H1 (cell line): Measurements from ENCODE around the gene ODAPH. TPM values are rescaled to one million over a fixed set of nuclear protein-coding genes. Genes with fewer than 3 reads are reported as not detected.

Experiments
- CTCF ChIA-PET: fragments of 300-600 bp; sonication (Branson Sonifier 250); formaldehyde crosslinking; loops from one replicate; lab custom pipeline; 2021; ENCODE audit not compliant: partially characterized antibody; lab: Charles Lee
- POLR2A ChIA-PET: fragments of 300-600 bp; sonication (Branson Sonifier 250); formaldehyde crosslinking; loops from one replicate; lab custom pipeline; 2021; ENCODE audit warnings: inconsistent platforms; ENCODE audit not compliant: partially characterized antibody; lab: Charles Lee
- DNase-seq, 2 experiments: peaks; one replicate each; pipeline versions ENCODE4 v3.0.0 to v3.0.0-alpha.2; 2010 to 2022; ENCODE audit warnings: low spot score in 2 of 2, low read depth in 1 of 2, mixed read lengths in 1 of 2
- FAIRE-seq: peaks from 2 replicates; lab custom pipeline; 2011; peaks lifted over from hg19 to GRCh38; lab: Jason Lieb, UNC
- H2AFZ ChIP-seq: 2 replicates; pipeline ENCODE4 v1.8.1; 2012; ENCODE audit warnings: low read length, inconsistent platforms
- H2AK5ac ChIP-seq: 2 replicates; pipeline ENCODE4 v1.6.1; 2013; ENCODE audit warnings: low read depth, low read length
- H2BK120ac ChIP-seq: replicated peaks from 2 replicates; pipeline ENCODE3; 2013; ENCODE audit warnings: low read depth, low read length, inconsistent platforms
- H2BK12ac ChIP-seq: 2 replicates; pipeline ENCODE4 v1.6.1; 2013; ENCODE audit warnings: low read depth, low read length
- H2BK15ac ChIP-seq: 2 replicates; pipeline ENCODE4 v1.6.1; 2013; ENCODE audit warnings: low read length
- H2BK20ac ChIP-seq: 2 replicates; pipeline ENCODE4 v1.6.1; 2013; ENCODE audit warnings: low read length
- H2BK5ac ChIP-seq: 2 replicates; pipeline ENCODE4 v1.6.1; 2013; ENCODE audit warnings: low read depth, low read length
- H3K14ac ChIP-seq: 2 replicates; pipeline ENCODE4 v1.6.1; 2013; ENCODE audit warnings: inconsistent platforms; ENCODE audit not compliant: insufficient read length
- H3K18ac ChIP-seq: 2 replicates; pipeline ENCODE4 v1.6.1; 2013; ENCODE audit warnings: low read length; ENCODE audit errors: extremely low read depth
- H3K23ac ChIP-seq: 2 replicates; pipeline ENCODE4 v1.6.1; 2013; ENCODE audit warnings: inconsistent platforms; ENCODE audit not compliant: insufficient read length
- H3K23me2 ChIP-seq: 2 replicates; pipeline ENCODE4 v1.6.1; 2013; ENCODE audit warnings: low read depth, low read length
- H3K27ac ChIP-seq: 2 replicates; pipeline ENCODE4 v1.6.1; 2011; ENCODE audit warnings: low read depth, low read length, inconsistent platforms
- H3K27me3 ChIP-seq, 4 experiments: replicated peaks in 1 of 4; 1 replicate in 1 of 4; 2 replicates in 3 of 4; pipeline versions ENCODE4 v1.6.1 to v1.8.1; 2011 to 2013; ENCODE audit warnings: low read length in 3 of 4, mild to moderate bottlenecking in 3 of 4, inconsistent platforms in 2 of 4, mixed read lengths in 2 of 4, moderate library complexity in 1 of 4; ENCODE audit not compliant: control insufficient read depth in 3 of 4, insufficient read depth in 3 of 4; ENCODE audit errors: extremely low read depth in 1 of 4
- H3K36me3 ChIP-seq, 4 experiments: 2 replicates each; pipeline versions ENCODE4 v1.6.1 to v1.8.1; 2011 to 2013; ENCODE audit warnings: mild to moderate bottlenecking in 4 of 4, low read length in 3 of 4, moderate library complexity in 2 of 4, control low read depth in 1 of 4, inconsistent platforms in 1 of 4; ENCODE audit not compliant: insufficient read depth in 4 of 4, control insufficient read depth in 2 of 4
- H3K4ac ChIP-seq: replicated peaks from 2 replicates; pipeline ENCODE3; 2013; ENCODE audit warnings: low read length, low read depth, mixed read lengths, inconsistent platforms; ENCODE audit not compliant: insufficient read length
- H3K4me1 ChIP-seq, 4 experiments: replicated peaks in 1 of 4; 1 replicate in 1 of 4; 2 replicates in 3 of 4; pipeline versions ENCODE4 v1.6.1 to v1.8.1; 2011 to 2013; ENCODE audit warnings: low read length in 3 of 4, inconsistent platforms in 2 of 4, mixed read lengths in 1 of 4; ENCODE audit not compliant: insufficient read depth in 4 of 4, control insufficient read depth in 3 of 4
- H3K4me2 ChIP-seq, 2 experiments: 2 replicates each; pipeline versions ENCODE4 v1.6.1 to v1.8.1; 2011 to 2013; ENCODE audit warnings: low read depth in 2 of 2, low read length in 2 of 2, control low read depth in 1 of 2, inconsistent platforms in 1 of 2, mild to moderate bottlenecking in 1 of 2; ENCODE audit not compliant: insufficient read depth in 1 of 2
- H3K4me3 ChIP-seq, 4 experiments: fragments of 200-600, 300-600 bp in 1 of 4; sonication (generic), shearing (Covaris generic), sonication (Bioruptor Twin) in 1 of 4; 2 replicates each; pipeline versions ENCODE4 v1.5.1 to v1.8.1; 2011 to 2016; ENCODE audit warnings: low read length in 4 of 4, low read depth in 3 of 4, control low read depth in 2 of 4, inconsistent platforms in 2 of 4, mild to moderate bottlenecking in 2 of 4, mixed read lengths in 1 of 4, moderate library complexity in 1 of 4; ENCODE audit not compliant: insufficient read depth in 2 of 4; ENCODE audit errors: extremely low read depth in 1 of 4
- H3K56ac ChIP-seq: replicated peaks from 2 replicates; pipeline ENCODE3; 2013; ENCODE audit warnings: low read depth, mild to moderate bottlenecking, mixed read lengths, low read length, inconsistent platforms; ENCODE audit not compliant: insufficient read length
- H3K79me1 ChIP-seq: 2 replicates; pipeline ENCODE4 v1.6.1; 2013; ENCODE audit warnings: low read depth, low read length, control low read depth
- H3K79me2 ChIP-seq, 2 experiments: 2 replicates each; pipeline versions ENCODE4 v1.6.1 to v1.8.1; 2012 to 2013; ENCODE audit warnings: low read length in 2 of 2, mild to moderate bottlenecking in 2 of 2, inconsistent platforms in 1 of 2; ENCODE audit not compliant: insufficient read depth in 2 of 2, control insufficient read depth in 1 of 2
- H3K9ac ChIP-seq, 4 experiments: replicated peaks in 1 of 4; 1 replicate in 1 of 4; 2 replicates in 3 of 4; pipeline versions ENCODE4 v1.6.1 to v1.8.1; 2011 to 2013; ENCODE audit warnings: low read depth in 3 of 4, low read length in 3 of 4, control low read depth in 2 of 4, mild to moderate bottlenecking in 2 of 4, moderate library complexity in 2 of 4, inconsistent platforms in 1 of 4; ENCODE audit errors: extremely low read depth in 1 of 4
- H3K9me3 ChIP-seq, 2 experiments: 2 replicates each; pipeline versions ENCODE4 v1.6.1 to v1.8.1; 2012 to 2013; ENCODE audit warnings: mild to moderate bottlenecking in 2 of 2, moderate library complexity in 2 of 2, control low read depth in 1 of 2, inconsistent platforms in 1 of 2, low read depth in 1 of 2, low read length in 1 of 2, mixed read lengths in 1 of 2; ENCODE audit not compliant: insufficient read depth in 2 of 2
- H4K20me1 ChIP-seq, 2 experiments: replicated peaks in 1 of 2; 2 replicates each; pipeline versions ENCODE3 to v1.8.1; 2011 to 2013; ENCODE audit warnings: inconsistent platforms in 2 of 2, low read length in 2 of 2, mild to moderate bottlenecking in 1 of 2; ENCODE audit not compliant: insufficient read depth in 2 of 2, control insufficient read depth in 1 of 2
- H4K5ac ChIP-seq: 2 replicates; pipeline ENCODE4 v1.6.1; 2013; ENCODE audit warnings: low read length, low read depth, mixed read lengths, inconsistent platforms; ENCODE audit not compliant: insufficient read length
- H4K8ac ChIP-seq: 2 replicates; pipeline ENCODE4 v1.8.0; 2013; ENCODE audit warnings: mild to moderate bottlenecking, moderate library complexity, low read length, inconsistent platforms; ENCODE audit not compliant: insufficient read depth; ENCODE audit errors: extremely low read depth
- H4K91ac ChIP-seq: replicated peaks from 2 replicates; pipeline ENCODE3; 2013; ENCODE audit warnings: low read length, mixed read lengths, inconsistent platforms; ENCODE audit not compliant: insufficient read length
- BCL11A ChIP-seq, 2 experiments: IDR thresholded peaks; one replicate each; pipeline ENCODE4 v1.6.1; 2011; ENCODE audit warnings: low read depth in 2 of 2, low read length in 2 of 2, mild to moderate bottlenecking in 2 of 2
- EGR1 ChIP-seq: IDR thresholded peaks from 2 replicates; pipeline ENCODE4 v1.6.1; 2011; ENCODE audit warnings: low read depth, low read length, borderline replicate concordance
- GTF2F1 ChIP-seq: IDR thresholded peaks from 2 replicates; pipeline ENCODE4 v1.6.1; 2012; ENCODE audit warnings: low read depth, low read length, improper control_type of control experiment, borderline replicate concordance
- NANOG ChIP-seq: IDR thresholded peaks from 2 replicates; pipeline ENCODE4 v1.6.1; 2011; ENCODE audit warnings: low read length, low read depth, mild to moderate bottlenecking, inconsistent platforms; ENCODE audit not compliant: insufficient read depth, poor library complexity, severe bottlenecking
- PHF8 ChIP-seq: fragments of 200-600 bp; sonication (generic); conservative IDR thresholded peaks from 2 replicates; pipeline ENCODE4 v1.7.1; 2012; ENCODE audit warnings: low read depth, mild to moderate bottlenecking, inconsistent platforms, low read length, moderate library complexity
- RFX5 ChIP-seq: IDR thresholded peaks from 2 replicates; pipeline ENCODE4 v1.6.1; 2011; ENCODE audit warnings: low read depth, low read length, improper control_type of control experiment, borderline replicate concordance
- SAP30 ChIP-seq: fragments of 300-600 bp; sonication (generic); IDR thresholded peaks from 2 replicates; pipeline ENCODE4 v1.7.1; 2012; ENCODE audit warnings: low read length, moderate library complexity, mild to moderate bottlenecking, inconsistent platforms; ENCODE audit not compliant: insufficient read depth, insufficient replicate concordance
- TAF7 ChIP-seq: optimal IDR thresholded peaks from 2 replicates; pipeline ENCODE3; 2011; ENCODE audit warnings: low read depth, mild to moderate bottlenecking, inconsistent platforms, low read length, moderate library complexity, borderline replicate concordance
- YY1 ChIP-seq: IDR thresholded peaks from 2 replicates; pipeline ENCODE4 v1.6.1; 2011; ENCODE audit warnings: low read depth, mild to moderate bottlenecking, low read length
- WGBS, 2 experiments: shearing (Covaris generic) in 1 of 2; methylation state at CpG; one replicate each; pipeline versions ENCODE4 v1.1.6 to v1.1.7; 2013 to 2015; ENCODE audit warnings: low lambda C conversion rate in 2 of 2, mixed read lengths in 2 of 2, inconsistent platforms in 1 of 2, low coverage in 1 of 2, missing lambda C conversion rate in 1 of 2; ENCODE audit not compliant: insufficient replicate concordance in 2 of 2, insufficient coverage in 1 of 2, insufficient read length in 1 of 2; ENCODE audit errors: extremely low coverage in 1 of 2, missing lambda C conversion rate in 1 of 2; 5-methylcytosine and 5-hydroxymethylcytosine counted together
- long read RNA-seq, 2 experiments: library from RNA in 1 of 2; library from capped mRNA in 1 of 2; stranded (forward); transcript quantifications; one replicate each; pipeline ENCODE4 v2.0.0, GENCODE V29; 2021; ENCODE audit warnings: inconsistent platforms in 1 of 2
- polyA minus RNA-seq, 3 experiments: library from RNA; depleted of rRNA, polyadenylated mRNA; stranded (reverse); fragments of >200 nt; gene quantifications; 1 replicate in 2 of 3; 2 replicates in 1 of 3; pipeline ENCODE4 v1.2.3, GENCODE V29; 2011
- polyA plus RNA-seq, 7 experiments: library from polyadenylated mRNA; depleted of rRNA in 3 of 7; stranded (reverse) in 5 of 7; unstranded in 2 of 7; fragments of >200 nt in 5 of 7; fragments of 200-250 nt in 2 of 7; gene quantifications; 1 replicate in 5 of 7; 2 replicates in 1 of 7; 4 replicates in 1 of 7; pipeline versions ENCODE4 v1.2.1 to v1.2.3, GENCODE V29; 2011 to 2013; ENCODE audit warnings: missing spikeins in 2 of 7, mixed read lengths in 2 of 7
- total RNA-seq: library from RNA; stranded (reverse); fragmentation: NEBNext Ultra II Directional; extraction: Animal tissue kit (Norgen Biotek cat#: 25700); gene quantifications from 2 replicates; pipeline ENCODE4 v1.2.1, GENCODE V29; 2021

The ODAPH gene, protein sequence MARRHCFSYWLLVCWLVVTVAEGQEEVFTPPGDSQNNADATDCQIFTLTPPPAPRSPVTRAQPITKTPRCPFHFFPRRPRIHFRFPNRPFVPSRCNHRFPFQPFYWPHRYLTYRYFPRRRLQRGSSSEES
- total RNA-seq (not detected in 2 replicates), polyA plus RNA-seq (2011; rRNA removed) (not detected in 2 replicates), polyA minus RNA-seq (2011; rRNA and poly(A)+ RNA removed) (not detected in 2 replicates)
- polyA plus RNA-seq (2011; cell fraction: cytosol; rRNA removed), result 0.06 TPM
- polyA plus RNA-seq (2011; cell fraction: nucleus; rRNA removed), result not detected
- not detected in 4 replicates for polyA plus RNA-seq (2012, experiment 1 of 2)
- polyA plus RNA-seq (2012, experiment 2 of 2), result not detected
- not detected for polyA plus RNA-seq (2013, experiment 1 of 2)
- 0.06 TPM for polyA plus RNA-seq (2013, experiment 2 of 2)
- polyA minus RNA-seq (2011; cell fraction: cytosol; rRNA and poly(A)+ RNA removed), result not detected
- not detected for polyA minus RNA-seq (2011; cell fraction: nucleus; rRNA and poly(A)+ RNA removed)
- long read RNA-seq, experiment 1, result 0 reads
- long read RNA-seq, experiment 2, result 0 reads

DNA sequence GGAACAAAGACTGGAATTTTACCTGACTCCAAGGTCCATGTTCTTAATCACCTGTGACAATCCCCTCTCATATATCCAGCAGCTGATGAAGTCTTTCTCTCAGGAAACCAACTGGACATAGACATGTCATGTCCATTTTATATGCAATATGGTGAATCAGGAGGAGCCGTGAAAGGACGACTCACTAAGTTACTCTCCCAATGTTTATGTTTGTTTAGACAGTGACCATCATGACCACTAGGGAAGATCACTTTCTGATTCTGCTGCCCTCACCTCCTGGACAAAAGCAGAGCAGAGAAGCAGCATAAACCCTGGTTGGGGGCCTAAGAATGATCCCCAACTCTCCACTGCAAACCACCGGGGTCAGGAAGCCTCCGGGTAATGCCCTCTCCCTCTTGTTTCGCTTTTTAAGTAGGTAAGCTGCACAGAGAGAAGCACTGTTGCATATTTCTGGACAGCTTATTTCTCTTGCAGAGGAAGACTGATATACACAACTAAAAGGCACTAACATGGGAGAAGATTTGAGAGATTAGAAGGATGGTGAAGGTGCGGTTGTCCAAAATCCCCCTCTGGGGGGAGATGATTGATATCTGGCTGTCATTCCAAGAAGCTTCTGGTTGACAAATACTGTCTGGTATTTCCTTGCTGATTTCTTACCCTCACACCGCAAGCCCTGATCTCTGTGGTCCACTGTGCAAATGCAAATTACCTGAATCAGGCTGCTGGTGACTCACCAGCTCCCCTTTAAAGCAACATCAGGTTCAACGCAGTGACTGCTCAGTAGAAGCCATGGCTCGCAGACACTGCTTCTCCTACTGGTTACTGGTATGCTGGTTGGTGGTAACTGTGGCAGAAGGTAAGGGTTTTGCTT, at the start of gene ODAPH:
Gene ODAPH, plus strand, starts transcription at position 773 of the 871 bp plus-strand sequence. Its CDS starts 17 bp downstream, at position 790.
- WGBS, 2 experiments, result 77% methylated on average over 9 of the region's 9 CpGs; no CpG with 5 or more reads in 1 of the 2 experiments
- no peak within 1 kb of the TSS for H3K9ac ChIP-seq
- TF ChIP-seq GTF2F1 (no peak), EGR1 (no peak), PHF8 (no peak), YY1 (no peak), SAP30 (no peak), TAF7 (no peak), BCL11A (IDR thresholded peaks at IDR 0.05; ENCODE audit: low read depth in 2 of 2, low read length in 2 of 2) (no peak), RFX5 (no peak), NANOG (no peak)

More for the DNA sequence above, at the start of gene ODAPH:
- H3K18ac ChIP-seq, result no peak within 1 kb of the TSS
- POLR2A ChIA-PET, result interaction anchor here (0.9 kb wide), 1 partner anchor 10 kb away, joined by 5 read pairs; no protein-coding TSS in a partner anchor
- H2BK20ac ChIP-seq, result no peak within 1 kb of the TSS
- H2AFZ ChIP-seq, result 0 out of 2 replicates have a peak within 1 kb of the TSS, but pooled peaks have one; percentile 6
- H3K4me3 ChIP-seq, result no peak within 1 kb of the TSS
- no peak within 1 kb of the TSS for H3K56ac ChIP-seq
- no peak within 1 kb of the TSS for H2AK5ac ChIP-seq
- no peaks in the 10 kb centered on the region for H3K27me3 ChIP-seq
- H3K4ac ChIP-seq, result no peak within 1 kb of the TSS
- H2BK5ac ChIP-seq, result no peak within 1 kb of the TSS
- no peak within 1 kb of the TSS for H3K23ac ChIP-seq
- no peak within 1 kb of the TSS for H4K5ac ChIP-seq
- no peak within 1 kb of the TSS for H3K14ac ChIP-seq
- H2BK120ac ChIP-seq, result no peak within 1 kb of the TSS
- H3K23me2 ChIP-seq, result no peaks in the 10 kb centered on the region; the same call in 1 of the 2 replicates
- no peak within 1 kb of the TSS for H3K27ac ChIP-seq
- no peak within 1 kb of the TSS for H4K91ac ChIP-seq
- no peaks in the 10 kb centered on the region for H3K79me1 ChIP-seq
- no peaks in the 10 kb centered on the region for H3K79me2 ChIP-seq
- no peak within 1 kb of the TSS for H2BK15ac ChIP-seq
- CTCF ChIA-PET, result interaction anchor here (0.7 to 2.6 kb wide), 9 partner anchors 9 to 43 kb away, joined by 3 to 11 read pairs (median 4); no protein-coding TSS in a partner anchor
- H3K36me3 ChIP-seq, result no peaks in the 10 kb centered on the region
- H4K8ac ChIP-seq, result no peak within 1 kb of the TSS
- FAIRE-seq, result no peak
- no peaks in the 10 kb centered on the region for H3K4me1 ChIP-seq
- no peaks in the 10 kb centered on the region for H4K20me1 ChIP-seq
- DNase-seq, result no peak
- no peaks in the 10 kb centered on the region for H3K9me3 ChIP-seq
- H3K4me2 ChIP-seq, result no peak within 1 kb of the TSS
- no peak within 1 kb of the TSS for H2BK12ac ChIP-seq
